Stimulated activated CD8-positive, alpha-beta memory T cell treated with anti-CD3 and anti-CD28 coated beads, Interleukin-4, amount 100 ng/mL, for 4 hours (primary cell): ENCODE results near the gene PIK3CG.
"Not testable (repeated sequence)": the region's sequence is repeated elsewhere in the genome, so short reads cannot be mapped to it uniquely, and the experiment has no call there.

Experiments
- DNase-seq, 2 donors: peaks; one replicate each; pipeline ENCODE4 v3.0.0-alpha.2; 2020; ENCODE audit warnings: low read depth in 2 of 2, low spot score in 1 of 2

Gene PIK3CG

GRCh38 chr7:106936236-106936635 lies 71.2 kb downstream of the PIK3CG start:
- DNase-seq = no peak

DNA sequence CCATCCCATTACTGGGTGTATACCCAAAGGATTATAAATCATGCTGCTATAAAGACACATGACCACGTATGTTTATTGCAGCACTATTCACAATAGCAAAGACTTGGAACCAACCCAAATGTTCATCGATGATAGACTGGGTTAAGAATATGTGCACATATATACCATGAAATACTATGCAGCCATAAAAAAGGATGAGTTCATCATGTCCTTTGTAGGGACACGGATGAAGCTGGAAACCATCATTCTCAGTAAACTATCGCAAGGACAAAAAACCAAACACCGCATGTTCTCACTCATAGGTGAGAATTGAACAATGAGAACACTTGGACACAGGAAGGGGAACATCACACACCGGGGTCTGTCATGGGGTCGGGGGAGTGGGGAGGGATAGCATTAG lies 73.0 kb downstream of the PIK3CG start:
- DNase-seq = not testable (repeated sequence)

GRCh38 chr7:106938803-106939202 lies 73.7 kb downstream of the PIK3CG start:
- DNase-seq = no peak

- no peak for DNase-seq
These were observed 79.1 kb downstream of the PIK3CG start for GRCh38 chr7:106944035-106944665.

DNA sequence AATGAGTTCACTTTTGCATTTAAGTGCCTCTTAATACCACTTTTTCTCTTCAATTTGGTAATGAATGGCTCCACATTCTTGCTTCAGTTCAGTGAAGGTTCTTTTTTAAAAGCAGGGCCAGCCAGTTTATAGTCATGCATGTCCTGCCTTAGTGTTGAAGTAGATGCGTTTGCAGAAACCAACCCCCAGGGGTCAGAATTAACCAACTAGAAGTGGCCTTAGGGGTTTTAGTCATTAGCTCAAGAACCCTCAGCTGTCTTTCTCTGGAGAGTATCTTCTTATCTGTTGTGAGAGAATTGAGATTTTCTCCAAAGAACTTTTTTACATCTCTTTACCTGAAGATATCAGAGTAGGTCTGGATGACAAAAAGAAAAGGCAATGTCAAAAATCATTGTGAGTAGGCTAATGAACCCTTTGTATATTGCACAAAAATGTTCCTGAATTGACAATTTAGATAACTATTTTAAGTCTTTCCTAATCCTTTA lies 82.2 kb downstream of the PIK3CG start:
- no peak for DNase-seq

- no peak for DNase-seq
These were observed 87.0 kb downstream of the PIK3CG start for GRCh38 chr7:106952001-106952657.

DNA sequence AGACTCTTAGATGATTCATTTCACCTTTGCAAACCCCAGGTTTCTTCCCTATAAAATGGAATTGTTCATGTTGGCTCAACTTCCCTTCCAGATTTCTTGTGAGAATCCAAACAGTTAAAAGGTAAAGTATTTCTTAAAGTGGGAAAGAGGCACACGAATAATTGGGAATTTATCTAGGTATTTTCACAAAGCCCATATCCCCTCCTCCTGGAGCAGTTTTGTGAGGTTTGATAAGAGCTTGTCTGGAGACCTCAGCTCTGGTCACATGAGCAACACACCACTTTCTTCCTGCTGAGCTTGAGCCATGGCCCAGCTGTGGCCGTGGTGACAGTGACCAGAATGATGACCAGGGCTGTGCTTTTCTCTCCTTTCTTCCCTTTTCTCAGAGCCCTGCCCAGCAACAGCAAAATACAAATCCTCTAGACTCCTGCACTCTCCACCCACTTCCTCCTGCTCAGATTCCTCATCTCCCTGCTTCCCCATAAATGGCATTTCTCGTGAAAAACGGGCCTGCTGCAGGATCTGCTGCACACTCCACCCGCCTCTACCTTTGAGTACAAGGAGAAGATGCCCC lies 87.7 kb downstream of the PIK3CG start:
- no peak for DNase-seq

DNA sequence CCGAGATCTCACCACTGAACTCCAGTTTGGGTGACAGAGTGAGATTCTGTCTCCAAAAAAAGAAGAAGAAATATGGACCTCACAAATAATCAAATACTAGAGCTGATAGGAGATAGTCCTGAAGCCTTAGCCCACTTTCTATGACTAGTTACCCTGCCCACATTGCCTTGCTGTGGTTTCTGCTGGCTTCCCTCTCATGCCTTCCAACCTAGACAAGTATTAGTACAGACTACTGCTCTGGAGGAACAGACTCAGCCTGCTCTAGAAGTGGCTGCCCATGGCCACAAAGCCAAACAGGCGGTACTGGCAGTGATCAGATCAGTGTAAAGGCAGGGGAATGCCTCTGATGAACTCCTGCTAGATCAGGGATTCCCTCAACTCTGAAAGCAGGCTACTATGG lies 89.8 kb downstream of the PIK3CG start:
- no peak for DNase-seq

- DNase-seq = not testable (repeated sequence)
These were observed 90.8 kb downstream of the PIK3CG start for GRCh38 chr7:106955857-106956256.
